GM18870 (cell line): ENCODE data around the gene NRDE2.

Experiments used
- ATAC-seq: cut with Tn5 transposase; IDR thresholded peaks from one replicate; pipeline ENCODE4 v1.9.1; 2021; ENCODE audit warnings: moderate library complexity; ENCODE audit not compliant: unreplicated experiment

The NRDE2 gene

GRCh38 chr14:90331497-90332270, at the start of gene NRDE2:
TSS of gene NRDE2 (minus strand) at chr14:90331941. CDS start at chr14:90331904, 37 bp downstream.
- ATAC-seq, result peak; percentile 91

GRCh38 chr14:90381011-90381786, 49.5 kb upstream of the NRDE2 start:
- no peak for ATAC-seq

- ATAC-seq, result no peak
Measured at GRCh38 chr14:90379106-90379505, 47.4 kb upstream of the NRDE2 start.

GRCh38 chr14:90378249-90378648, 46.5 kb upstream of the NRDE2 start:
- ATAC-seq, result no peak

GRCh38 chr14:90375934-90376333, 44.2 kb upstream of the NRDE2 start:
- no peak for ATAC-seq

GRCh38 chr14:90374813-90375212, 43.1 kb upstream of the NRDE2 start:
- no peak for ATAC-seq

- no peak for ATAC-seq
Measured at GRCh38 chr14:90373887-90374286, 42.1 kb upstream of the NRDE2 start.

GRCh38 chr14:90368946-90369721, 37.4 kb upstream of the NRDE2 start:
- ATAC-seq, result no peak

GRCh38 chr14:90362558-90362896, 30.8 kb upstream of the NRDE2 start:
- no peak for ATAC-seq

GRCh38 chr14:90361865-90362557, 30.3 kb upstream of the NRDE2 start:
- ATAC-seq, result no peak

GRCh38 chr14:90358359-90358758, 26.6 kb upstream of the NRDE2 start:
- no peak for ATAC-seq

- no peak for ATAC-seq
Measured at GRCh38 chr14:90356925-90357324, 25.2 kb upstream of the NRDE2 start.

GRCh38 chr14:90355540-90356518, 24.1 kb upstream of the NRDE2 start:
- ATAC-seq, result no peak

- ATAC-seq, result no peak
Measured at GRCh38 chr14:90354551-90355298, 23.0 kb upstream of the NRDE2 start.

GRCh38 chr14:90349739-90350138, 18.0 kb upstream of the NRDE2 start:
- ATAC-seq, result no peak

GRCh38 chr14:90348270-90348669, 16.5 kb upstream of the NRDE2 start:
- ATAC-seq, result no peak

- ATAC-seq, result no peak
Measured at GRCh38 chr14:90345239-90345557, 13.5 kb upstream of the NRDE2 start.

GRCh38 chr14:90344331-90345238, 12.8 kb upstream of the NRDE2 start:
- ATAC-seq, result no peak
